Stimulated activated CD4-positive, alpha-beta T cell treated with anti-CD3 and anti-CD28 coated beads, Interleukin-4, amount 100 ng/mL, for 1 hour (primary cell): Measurements from ENCODE around the gene CARD10.

Source experiments
- DNase-seq: peaks from one replicate; pipeline ENCODE4 v3.0.0-alpha.2; 2020

CARD10 gene

DNA sequence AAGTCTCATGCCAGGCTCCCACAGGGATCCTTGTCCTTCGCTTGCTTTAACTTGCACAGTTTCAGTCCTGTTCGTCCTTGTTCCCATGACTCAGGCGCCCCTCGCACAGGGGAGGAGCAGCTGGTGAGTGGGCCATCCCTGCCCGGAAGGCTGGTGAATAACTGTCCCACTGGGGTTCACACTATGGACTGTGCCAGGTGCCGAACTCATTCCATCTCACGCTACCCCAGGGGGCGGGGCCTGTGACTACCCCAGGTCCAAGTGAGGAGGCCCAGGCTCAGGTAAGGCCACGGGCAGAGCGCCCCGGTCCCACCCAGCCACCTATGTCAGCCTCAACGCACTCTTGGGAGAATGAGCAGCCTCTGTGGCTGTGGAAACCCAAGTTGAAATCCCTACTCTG, 7.2 kb upstream of the CARD10 start:
- no peak for DNase-seq

DNA sequence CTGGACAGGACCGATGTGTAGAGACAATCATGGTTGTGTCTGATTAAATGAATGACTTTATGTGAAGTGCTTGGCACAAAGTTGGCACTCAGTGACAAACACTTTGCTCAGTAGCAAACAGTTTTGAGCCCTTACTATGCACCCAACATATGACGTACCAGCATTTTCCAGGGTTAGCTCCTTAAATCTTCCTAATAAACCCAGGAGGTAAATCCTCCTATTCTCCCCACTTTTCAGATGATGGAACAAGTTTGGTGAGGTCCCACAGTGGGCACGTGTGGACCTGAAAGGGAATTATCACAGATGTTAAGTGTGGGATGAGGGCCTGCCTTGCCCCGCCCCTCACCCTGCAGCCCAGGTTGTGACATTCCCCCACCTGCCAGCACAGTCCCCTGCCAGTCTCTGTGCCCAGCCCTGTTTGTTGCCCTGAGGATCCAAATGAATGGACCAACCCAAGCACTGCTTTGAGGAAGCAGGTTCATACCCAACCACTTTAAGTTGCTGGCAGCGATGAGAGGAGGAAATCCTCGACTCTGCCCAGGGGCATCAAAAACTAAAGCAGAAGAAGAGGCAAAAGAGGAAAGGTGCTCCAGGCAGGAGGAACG, 6.6 kb upstream of the CARD10 start:
- DNase-seq = no peak

DNA sequence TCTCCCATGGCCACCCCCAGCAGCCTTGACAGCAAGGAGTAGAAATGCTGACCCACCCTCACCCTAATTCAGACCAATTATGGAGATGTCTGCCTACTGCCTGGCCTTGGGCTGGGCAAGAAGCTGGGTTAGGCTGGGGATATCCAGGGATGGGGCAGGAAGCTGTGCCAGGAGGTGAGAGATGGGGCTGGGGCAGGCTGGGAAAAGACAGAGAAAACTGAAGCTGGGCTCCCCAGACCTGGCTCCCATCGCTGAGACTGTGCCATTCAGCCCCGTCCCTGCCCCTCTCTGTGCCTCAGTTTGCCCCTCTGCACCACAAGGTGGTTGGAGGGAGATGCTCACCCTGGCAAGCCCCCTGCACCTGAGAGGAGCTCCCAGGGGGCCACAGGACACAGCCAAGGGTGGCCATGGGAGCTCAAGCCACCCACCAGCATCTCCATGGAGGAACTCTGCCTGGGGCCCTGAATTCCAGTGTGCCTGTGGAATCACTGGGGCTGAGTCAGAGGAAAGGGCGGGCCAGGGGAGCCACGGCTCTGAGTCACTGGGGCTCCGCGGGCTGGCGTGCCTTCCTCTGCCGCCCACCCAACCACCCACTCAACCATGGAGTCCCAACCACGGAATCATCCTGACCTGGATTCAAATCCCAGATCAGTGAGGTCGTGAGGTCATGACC, 6.0 kb upstream of the CARD10 start:
- peak; percentile 33 for DNase-seq

DNA sequence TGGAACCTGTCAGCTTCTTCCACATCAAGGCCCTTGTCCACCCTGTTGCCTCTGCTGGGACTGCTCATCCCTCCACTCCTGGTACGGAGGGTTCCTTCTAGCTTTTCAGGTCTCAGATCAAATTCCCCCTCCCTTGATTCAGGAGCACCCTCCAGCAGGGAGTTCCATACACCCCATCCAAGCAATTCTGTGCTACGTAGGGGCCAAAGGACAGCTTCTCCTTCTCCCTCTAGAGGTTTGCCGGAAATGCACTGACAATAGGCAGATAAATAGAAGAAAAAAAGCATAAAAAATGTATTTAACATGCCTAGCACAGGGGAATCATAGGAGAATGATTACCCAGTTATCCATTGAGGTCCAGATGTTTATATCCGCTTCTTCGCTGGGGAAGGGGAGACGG, 3.3 kb upstream of the CARD10 start:
- no peak for DNase-seq

DNA sequence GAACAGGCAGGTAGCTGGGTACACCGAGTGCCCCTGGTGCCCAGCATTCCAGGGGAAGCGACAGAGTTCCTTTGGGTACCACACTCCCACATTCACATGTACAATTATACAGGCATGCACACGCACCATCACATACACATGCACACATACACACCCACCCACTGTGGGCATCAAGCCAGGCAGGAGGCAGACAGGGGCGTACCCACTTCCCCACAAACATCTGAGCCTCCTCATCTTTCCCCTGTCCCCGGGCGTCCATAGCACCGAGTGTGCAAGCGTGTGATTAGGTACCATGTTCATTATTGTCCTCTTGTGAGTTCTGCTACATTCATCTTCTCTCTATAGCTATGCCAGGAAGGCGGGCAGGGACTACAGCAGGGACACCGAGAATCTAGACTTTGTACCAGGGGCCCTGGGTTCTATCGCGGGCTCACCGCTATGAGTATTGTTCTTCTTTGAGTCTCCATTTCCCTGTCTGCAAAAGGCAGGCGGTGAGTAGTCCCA, 2.1 kb upstream of the CARD10 start:
- no peak for DNase-seq

DNA sequence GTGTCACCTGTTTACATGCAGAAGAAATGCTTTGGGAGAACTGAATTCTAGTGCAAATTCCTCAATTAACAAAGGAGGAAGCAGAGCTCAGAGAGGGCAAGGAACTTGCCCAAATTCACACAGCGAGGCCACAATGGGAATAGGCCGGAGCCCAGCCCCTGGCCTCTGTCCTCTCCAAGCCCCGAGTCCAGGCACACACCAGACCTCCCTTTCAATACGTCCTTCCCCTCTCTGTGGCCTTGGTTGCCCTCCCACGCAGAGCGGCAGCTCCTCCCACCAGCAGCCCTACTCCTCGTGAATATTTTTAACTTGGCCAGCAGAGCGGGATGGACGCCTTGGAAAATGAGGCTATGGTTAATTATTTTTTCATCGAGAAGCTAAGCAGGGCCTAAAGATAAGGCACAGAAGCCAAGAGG, 1.6 kb upstream of the CARD10 start:
- DNase-seq = no peak

DNA sequence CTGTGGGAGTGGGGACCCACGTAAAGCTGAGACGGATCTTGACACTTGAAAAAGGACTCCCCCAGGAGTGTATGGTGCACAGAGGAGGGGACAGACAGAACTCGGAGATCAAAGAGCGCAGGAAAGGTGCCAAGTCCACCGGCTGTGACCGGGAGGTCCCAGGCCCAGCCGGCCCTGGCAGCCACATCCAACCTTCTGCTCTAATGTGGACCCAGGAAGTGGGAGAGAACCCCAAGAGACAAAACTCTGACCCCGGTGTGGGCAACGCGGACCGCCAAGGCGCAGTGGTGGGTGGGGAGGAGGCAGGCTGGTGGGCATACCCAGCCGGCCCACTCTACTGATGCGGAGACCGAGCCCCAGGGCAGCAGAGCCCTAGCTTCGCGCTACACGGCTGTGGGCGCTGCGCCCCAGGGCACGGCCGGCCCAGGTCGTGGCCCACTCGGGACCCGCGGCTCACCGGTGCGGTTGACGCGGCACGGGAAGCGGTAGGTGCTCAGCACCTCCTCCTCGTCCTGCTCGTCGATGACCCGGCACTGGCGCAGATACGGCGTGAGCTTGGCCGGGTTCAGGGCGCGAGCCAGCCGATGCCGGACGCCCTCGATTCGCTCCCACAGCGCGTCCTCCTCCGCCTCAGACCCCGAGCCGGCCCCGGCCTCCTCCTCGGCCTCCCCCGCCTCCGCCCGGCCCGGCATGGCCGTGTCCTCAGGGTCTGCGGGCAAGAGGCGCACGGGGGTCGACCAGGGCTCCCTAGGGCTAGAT, 527 bp downstream of the CARD10 start:
- no peak for DNase-seq

- DNase-seq = no peak
These were observed 1.3 kb downstream of the CARD10 start for GRCh38 chr22:37517826-37518450.

GRCh38 chr22:37516456-37516855, 2.8 kb downstream of the CARD10 start:
- DNase-seq = no peak

DNA sequence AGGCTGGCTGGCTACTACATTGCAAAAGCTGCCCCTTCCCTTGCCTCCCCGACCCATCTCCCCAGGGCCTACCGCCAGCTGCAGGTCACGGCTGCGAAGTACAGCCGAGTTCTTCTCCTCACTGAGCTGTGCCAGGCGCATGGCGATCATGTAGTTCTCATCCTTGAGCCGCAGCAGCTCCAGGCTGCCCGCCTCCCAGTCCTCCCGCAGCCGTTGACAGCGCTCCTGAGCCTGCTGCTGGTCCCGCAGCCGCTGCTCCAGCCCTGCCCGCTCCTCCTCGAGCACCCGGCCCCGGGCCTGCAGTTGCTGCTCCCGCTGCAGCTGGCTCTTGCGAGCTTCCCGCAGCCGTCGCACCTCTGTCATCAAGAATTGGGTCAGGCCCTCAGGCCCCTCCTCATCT, 3.3 kb downstream of the CARD10 start:
- no peak for DNase-seq

GRCh38 chr22:37514526-37515051, 4.6 kb downstream of the CARD10 start:
- no peak for DNase-seq

GRCh38 chr22:37511395-37512104, 7.7 kb downstream of the CARD10 start:
- DNase-seq = no peak

DNA sequence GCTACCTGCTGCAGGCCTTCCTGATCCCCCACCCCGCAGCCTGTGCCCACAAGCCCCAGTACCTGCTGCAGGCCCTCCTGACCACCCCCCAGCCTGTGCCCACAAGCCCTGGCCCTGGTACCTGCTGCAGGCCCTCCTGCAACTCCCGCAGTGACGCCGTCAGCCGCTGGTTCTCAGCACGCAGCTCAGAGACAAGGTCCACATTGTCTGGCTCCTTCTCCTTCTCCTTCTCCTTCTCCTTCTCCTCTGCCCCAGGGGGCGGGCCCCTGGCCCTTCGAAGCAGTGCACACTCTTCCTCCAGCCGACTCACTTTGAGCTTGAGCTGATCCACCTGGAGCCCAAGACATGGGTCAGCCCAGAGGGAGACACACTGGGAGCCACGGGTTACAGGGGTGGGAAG, 9.1 kb downstream of the CARD10 start:
- no peak for DNase-seq

DNA sequence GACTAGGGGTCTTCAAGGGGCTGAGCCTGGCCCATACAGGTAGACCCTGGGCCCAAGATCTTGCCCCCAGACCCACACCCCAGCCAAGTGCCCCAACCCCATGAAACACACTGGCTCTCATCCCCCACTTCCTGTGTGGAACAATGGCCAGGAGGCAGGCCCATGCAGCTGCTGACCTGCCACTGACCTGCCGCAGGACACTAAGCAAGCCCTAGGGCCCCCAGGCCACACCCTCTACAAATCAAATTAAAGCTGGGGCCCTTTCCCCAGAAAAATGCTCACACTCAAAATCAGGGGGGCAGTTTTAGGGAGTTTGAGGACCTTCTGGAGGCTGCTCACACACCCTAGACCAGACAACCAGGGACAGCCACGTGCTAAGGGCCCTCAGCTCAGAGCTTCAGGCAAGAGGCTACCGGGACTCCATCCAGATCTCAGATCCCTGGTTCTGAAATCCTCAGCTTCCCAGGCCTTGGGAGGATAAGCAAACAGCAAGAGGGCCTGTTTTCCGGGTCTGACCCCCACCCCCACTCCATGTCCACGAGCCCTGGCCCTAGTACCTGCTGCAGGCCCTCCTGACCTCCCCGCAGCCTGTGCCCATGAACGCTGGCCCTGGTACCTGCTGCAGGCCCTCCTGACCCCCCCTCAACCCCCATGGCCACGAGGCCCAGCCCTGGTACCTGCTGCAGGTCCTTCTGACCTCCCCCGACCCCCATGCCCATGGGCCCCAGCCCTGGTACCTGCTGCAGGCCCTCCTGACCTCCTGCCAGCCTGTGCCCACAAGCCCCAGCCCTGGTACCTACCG, 10.0 kb downstream of the CARD10 start:
- no peak for DNase-seq

DNA sequence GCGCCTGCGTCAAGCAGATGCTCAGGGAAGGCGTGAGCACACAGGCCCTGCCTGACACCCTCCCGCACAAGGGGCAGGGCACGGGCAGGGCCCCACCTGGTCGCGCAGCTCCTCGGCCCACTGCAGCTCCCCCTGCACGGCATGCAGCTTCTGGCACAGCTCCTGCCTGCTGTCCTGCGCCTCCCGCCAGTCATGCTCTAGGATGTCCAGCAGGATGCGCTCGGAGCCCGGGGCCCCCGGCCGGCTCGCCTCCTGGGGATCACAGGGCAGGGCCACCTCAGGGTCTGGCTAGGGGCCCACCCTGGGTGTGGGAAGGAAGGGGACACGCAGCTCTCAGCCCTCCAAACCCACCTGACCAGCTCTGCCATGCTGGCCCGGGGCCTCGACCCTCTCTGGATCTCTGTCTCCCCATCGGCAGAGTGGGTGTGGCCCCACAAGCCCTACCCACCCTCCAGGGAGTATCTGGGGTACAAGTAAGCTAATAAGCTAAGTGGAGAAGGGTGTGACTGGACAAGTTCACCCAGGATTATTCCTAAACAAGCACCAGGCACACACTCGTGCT, 10.7 kb downstream of the CARD10 start:
- no peak for DNase-seq

- DNase-seq = no peak
These were observed 11.5 kb downstream of the CARD10 start for GRCh38 chr22:37507731-37508130.

DNA sequence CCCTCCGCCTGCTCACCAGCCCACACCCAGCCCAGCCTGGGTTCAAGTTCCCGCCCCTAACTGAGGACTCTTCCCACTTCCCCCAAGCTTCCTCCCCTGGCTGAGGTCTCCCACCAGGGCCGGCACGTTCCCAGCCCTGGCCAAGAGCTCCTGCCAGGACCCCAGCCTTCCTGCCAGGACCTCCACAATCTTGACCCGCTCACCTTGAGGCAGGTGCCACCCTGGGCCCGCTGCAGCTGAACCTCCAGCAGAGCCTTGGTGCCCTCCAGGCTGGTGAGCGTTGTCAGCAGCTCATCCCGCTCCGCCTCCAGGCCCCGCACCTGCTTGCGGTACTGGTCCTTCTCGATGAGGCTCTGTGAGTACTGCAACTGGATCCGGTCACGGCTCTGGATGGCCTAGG, 13.2 kb downstream of the CARD10 start:
- no peak for DNase-seq

DNA sequence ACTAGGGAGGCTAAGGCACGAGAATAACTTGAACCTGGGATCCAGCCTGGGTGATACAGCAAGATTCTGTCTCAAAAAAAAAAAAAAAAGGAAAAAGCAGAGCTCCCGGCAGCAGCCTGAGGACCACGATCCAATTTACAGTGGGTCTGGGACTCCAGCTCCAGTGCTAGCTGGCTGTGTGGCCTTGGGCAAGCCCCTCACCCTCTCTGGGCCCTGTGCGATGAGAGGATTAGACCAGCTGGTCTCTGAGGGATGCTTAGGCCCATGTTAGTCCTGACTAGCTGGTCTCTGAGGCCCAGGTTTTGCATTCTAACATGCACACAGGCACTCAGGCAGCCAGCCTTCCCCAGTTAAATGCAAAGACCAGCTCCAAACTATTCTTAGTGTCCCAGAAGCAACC, 13.7 kb downstream of the CARD10 start:
- DNase-seq = no peak

- DNase-seq = no peak
These were observed 14.3 kb downstream of the CARD10 start for GRCh38 chr22:37504964-37505363.

DNA sequence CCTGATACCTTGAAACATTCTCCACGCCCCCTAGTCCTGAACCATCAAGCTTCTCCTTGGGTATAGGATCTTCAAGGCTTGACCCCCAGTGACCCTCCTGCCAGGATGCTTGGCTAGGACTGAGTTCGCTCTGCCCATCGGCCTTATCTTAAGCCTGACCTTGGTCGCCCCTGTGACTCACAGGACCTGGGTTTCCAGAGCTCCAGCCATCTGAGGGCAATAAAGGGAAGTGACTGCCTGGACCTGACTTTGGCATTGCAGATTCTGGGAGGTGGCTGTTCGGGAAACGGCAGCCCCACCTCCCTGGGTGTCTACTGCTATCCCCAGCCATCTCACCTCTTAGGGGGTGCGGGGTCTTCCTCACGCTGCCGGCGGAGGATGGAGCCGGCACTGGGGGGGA, 15.4 kb downstream of the CARD10 start:
- DNase-seq = no peak

- DNase-seq = no peak
These were observed 16.0 kb downstream of the CARD10 start for GRCh38 chr22:37503183-37503683.
